HG03575 (cell line): ENCODE data around the gene RBM38.
"Not testable (repeated sequence)": the region's sequence is repeated elsewhere in the genome, so short reads cannot be mapped to it uniquely, and the experiment has no call there.

Source experiments
- ATAC-seq: cut with Tn5 transposase; IDR thresholded peaks from one replicate; pipeline ENCODE4 v1.9.1; 2021; ENCODE audit not compliant: unreplicated experiment, insufficient number of reproducible peaks, low FRiP score; ENCODE audit errors: extremely low read depth

RBM38 gene

DNA sequence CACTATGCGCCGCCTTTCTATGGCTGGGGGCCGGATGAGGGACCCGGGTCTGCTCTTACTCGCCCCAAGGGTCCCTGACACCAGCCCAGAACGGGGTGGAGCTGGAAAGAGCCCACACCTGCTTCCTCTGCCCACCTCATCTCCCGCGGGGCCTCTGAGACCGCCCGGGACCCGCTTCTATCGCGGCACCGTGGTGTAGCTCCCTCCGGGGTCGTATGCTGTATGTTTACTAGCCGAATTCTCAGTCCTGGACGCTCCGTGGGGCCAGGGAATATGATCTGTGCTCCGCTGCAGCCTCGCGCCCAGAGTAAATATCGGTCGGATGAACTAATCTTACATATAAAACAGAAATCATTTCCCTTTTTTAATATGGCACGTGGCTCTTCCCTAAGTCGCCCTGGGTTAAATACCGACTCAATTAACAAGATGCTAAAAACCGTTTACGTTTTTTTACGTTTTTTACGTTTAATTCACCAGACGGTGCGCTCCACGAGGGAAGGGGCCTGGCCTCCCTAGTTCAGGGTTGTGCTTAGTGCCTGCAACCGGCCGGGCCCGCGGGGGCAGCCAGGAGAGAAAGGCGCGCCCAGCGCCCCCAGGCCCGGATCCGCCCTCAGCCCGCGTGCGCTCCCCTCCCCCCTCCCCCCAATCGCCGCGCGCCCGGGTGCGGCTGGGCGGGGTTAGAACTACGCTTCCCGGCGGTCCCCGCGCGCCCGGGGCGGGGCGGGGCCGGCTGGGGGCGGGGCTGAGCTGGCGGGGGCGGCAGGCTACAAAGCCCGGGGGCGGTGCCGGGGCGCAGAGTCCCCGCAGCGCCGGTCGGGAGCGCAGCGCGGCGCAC lies at the start of gene RBM38:
RBM38 (plus strand) TSS at position 793 of the 835 bp plus-strand sequence. CDS start 186 bp downstream, outside the sequence.
- ATAC-seq, result no peak

DNA sequence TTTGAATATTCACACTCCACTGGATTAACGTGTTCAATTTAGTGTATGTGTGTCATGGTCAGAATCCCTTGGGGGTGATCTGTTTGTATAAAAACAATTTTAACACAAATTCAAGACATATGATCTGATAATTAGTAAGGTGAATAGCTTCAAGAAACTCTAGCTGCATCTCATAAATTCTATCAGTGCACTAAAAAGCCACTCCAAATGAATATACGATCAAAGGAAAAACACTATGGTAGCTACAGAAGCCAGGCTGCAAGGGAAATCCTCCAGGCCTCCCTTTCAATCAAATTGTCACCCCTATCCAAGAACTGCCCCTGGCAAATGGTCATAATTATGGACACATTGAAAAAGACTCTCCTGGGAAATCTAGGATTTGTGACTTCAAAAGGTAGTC lies 49.5 kb upstream of the RBM38 start:
- no peak for ATAC-seq

- ATAC-seq, result no peak
Measured at GRCh38 chr20:57342829-57343228, 48.4 kb upstream of the RBM38 start.

DNA sequence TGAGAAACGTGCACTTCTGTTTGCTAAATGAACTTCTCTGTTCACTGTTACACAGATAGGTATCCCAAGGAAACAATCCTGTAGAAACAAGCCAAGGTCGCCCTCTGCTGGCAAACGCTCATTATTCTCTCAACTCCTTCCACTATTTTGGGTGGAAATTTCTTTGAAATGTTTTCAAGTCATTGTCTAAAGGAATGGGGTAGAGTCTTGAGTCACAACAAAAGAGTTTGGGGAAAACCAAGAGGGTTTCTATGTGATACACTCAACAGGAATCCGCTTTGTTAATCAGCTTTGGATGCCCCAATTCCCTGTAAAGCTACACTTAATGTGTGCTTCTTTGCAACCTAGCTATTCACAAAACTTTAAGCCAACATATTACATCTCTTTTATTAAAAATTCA lies 44.7 kb upstream of the RBM38 start:
- no peak for ATAC-seq

GRCh38 chr20:57347393-57347792 lies 43.8 kb upstream of the RBM38 start:
- no peak for ATAC-seq

DNA sequence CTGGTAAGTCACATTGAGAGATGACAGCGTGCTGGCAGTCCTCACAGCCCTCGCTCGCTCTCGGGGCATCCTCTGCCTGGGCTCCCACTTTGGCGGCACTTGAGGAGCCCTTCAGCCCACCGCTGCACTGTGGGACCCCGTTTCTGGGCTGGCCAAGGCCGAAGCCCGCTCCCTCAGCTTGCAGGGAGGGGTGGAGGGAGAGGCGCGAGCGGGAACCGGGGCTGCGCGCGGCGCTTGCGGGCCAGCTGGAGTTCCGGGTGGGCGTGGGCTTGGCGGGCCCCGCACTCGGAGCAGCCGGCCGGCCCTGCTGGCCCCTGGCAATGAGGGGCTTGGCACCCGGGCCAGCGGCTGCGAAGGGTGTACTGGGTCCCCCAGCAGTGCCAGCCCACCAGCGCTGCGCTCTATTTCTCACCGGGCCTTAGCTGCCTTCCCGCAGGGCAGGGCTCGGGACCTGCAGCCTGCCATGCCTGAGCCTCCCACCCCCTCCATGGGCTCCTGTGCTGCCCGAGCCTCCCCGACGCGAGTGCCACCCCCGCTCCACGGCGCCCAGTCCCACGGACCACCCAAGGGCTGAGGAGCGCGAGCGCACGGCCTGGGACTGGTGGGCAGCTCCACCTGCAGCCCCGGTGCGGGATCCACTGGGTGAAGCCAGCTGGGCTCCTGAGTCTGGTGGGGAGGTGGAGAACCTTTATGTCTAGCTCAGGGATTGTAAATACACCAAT lies 42.8 kb upstream of the RBM38 start:
- not testable (repeated sequence) for ATAC-seq

- not testable (repeated sequence) for ATAC-seq
Measured at GRCh38 chr20:57348922-57349574, 42.1 kb upstream of the RBM38 start.

DNA sequence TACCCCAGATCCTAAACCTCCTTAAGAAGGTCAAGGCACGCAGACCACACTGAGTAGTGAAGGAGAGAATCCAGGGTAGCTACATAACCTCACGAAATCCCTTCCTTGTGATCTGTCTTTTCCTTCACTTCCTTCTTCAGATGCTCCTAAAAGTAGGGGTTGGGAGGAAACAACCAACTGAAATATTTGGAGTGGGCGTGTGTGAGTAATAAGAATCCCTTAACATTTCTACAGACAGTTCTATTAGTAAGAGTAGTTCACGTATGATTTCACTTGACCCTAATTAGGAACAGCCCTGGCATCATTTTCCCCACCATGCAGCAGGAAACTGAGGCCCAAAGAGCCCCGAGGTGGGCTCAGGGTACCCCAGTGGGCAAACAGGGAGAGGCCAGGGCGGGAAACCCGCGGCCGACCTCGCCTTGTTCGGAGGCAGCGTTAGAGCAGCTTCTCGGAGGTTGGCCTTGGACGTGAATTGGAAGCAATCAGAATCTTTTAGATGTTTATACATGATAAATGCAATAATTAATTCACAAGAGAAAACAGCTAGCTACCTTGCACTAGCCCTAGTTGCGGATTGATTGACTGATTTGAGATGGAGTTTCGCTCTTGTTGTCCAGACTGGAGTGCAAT lies 41.0 kb upstream of the RBM38 start:
- no peak for ATAC-seq

DNA sequence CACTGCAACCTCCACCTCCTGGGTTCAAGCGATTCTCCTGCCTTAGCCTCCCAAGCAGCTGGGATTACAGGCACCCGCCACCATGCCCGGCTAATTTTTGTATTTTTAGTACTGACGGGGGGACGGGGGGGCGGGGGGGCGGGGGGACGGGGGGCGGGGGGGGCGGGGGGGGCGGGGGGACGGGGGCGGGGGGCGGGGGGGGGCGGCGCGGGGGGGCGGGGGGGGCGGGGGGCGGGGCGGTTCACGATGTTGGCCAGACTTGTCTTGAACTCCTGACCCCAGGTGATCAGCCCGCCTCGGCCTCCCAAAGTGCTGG lies 40.5 kb upstream of the RBM38 start:
- not testable (repeated sequence) for ATAC-seq

DNA sequence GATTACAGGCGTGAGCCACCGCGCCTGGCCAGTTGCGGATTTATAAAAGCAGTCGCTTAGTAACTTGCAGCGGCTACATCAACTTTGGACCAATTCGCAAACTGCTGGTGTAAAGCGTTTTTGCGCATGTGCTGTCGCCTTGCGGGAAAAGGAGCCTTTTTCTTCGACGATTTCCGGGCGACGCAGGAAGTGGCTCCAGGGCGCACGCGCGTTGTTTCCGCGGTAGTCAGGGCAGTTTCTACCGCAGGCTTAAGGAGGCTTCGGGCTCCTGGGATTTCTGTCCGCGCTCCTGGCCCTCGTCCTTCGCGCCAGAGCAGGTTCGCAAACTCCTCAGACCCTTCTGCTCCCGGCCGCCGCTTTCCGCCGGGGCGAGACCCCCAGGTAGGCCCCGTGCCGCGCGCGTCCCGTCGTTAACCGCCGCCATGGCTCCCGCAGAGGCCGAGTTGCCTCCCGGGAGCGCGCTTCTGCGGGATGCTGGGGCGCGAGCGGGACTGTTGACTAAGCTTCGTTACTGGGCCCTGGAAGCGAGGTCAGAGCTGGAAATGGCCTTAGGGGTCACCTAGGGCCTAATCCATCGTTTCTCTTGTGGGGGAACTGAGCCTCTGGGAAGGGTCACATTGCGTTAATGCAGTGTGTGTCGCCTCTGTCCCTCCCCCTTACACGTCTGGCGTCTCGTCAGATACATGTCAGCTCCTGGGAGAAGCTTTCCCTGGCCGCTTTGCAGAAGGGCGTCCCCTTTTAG lies 40.0 kb upstream of the RBM38 start, which contains the start of gene RAE1:
RAE1 (plus strand) TSS at position 214 of the 742 bp plus-strand sequence. CDS start 2,784 bp downstream, outside the sequence.
- no peak for ATAC-seq

GRCh38 chr20:57352305-57352704 lies 38.9 kb upstream of the RBM38 start:
- ATAC-seq, result no peak

GRCh38 chr20:57353351-57353750 lies 37.8 kb upstream of the RBM38 start:
- no peak for ATAC-seq

DNA sequence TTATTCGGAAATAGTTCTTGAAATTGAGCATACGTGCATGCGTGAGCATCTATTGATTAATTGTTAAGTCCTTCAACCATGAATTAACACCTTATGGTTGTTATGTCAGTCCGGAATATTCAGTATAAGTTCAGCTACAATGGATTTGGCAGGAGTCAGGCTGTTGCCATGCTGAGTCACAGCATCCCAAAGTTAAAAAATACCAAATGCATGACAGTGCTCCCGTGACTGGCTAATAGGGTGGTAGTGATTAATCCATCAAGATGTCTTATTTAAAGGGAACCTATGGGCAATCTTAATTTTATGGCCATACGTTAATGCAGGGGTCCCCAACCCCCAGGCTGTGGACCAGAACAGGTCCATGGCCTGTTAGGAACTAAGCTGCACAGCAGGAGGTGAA lies 29.7 kb upstream of the RBM38 start:
- ATAC-seq, result no peak

GRCh38 chr20:57364451-57364850 lies 26.7 kb upstream of the RBM38 start:
- no peak for ATAC-seq

- no peak for ATAC-seq
Measured at GRCh38 chr20:57369596-57369995, 21.6 kb upstream of the RBM38 start.

DNA sequence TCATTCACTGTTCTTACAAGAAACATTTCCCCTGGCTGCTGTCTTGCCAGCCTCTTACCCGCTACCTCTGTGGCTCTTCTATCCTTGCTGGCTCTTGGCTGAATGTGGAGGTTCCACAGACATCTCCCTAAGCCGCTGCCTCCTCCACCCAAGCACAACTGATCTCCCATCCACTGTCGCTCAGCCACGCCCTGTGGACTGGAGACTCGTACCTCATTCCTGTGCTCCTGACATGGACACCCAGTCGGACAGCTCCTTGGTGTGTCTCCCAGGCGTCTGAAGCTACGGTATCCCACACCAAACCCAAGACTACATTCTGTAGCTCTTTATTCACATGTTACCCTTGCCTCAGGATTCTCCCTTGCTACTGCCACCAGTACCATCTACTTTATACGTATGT lies 20.9 kb upstream of the RBM38 start:
- no peak for ATAC-seq

DNA sequence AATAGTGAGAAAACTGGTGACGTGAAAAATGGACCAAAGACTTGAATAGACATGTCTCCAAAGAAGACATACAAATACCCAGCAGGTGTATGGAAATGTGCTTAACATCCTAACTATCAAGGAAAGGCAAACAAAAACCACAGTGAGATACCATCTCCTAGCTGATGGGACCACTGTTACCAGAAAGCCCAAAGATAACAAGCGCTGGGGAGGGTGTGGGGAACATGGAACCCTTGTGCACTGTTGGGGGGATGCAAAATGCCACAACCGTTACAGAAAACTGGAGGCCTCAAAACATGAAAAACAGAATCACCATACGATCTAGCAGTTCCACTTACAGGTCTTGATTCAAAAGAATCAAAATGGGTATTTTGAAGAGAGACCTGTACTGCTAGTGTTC lies 19.8 kb upstream of the RBM38 start:
- no peak for ATAC-seq

- no peak for ATAC-seq
Measured at GRCh38 chr20:57372157-57372556, 19.0 kb upstream of the RBM38 start.
